ENCODE data around the gene PLEKHM2. TPM values are rescaled to one million over a fixed set of nuclear protein-coding genes. Genes with fewer than 3 reads are reported as not detected.

The PLEKHM2 gene
- total RNA-seq, 1 experiment from 2014 or later = 45.9 TPM

DNA sequence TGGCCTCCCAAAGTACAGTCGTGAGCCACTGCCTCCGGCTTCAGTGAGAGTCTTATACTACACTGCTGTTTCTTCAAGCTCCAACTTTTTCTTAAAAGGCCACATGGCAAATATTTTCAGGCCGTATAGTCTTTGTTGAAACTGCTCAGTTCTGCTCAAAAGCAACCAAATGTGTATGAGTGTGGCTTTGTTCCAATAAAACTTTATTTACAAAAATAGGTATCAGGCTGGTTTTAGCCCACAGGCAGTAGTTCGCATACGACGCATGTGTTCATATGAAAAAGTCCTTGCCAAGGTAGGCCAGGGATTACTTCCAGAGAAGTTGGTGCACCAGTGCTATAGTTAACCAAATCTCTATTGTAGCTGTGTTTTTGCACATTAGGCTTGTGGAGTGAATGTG, 6.2 kb downstream of the PLEKHM2 start:
- no peak overlapping the region for H3K23ac ChIP-seq (ENCODE audit: insufficient read length, low read depth, low read length)
- no peaks in the 10 kb centered on the region for H3K4me1 ChIP-seq (ENCODE audit: insufficient read depth, low read length)
- no peak overlapping the region for H3K27ac ChIP-seq (ENCODE audit: insufficient read length, low read depth, low read length)
- no peaks in the 10 kb centered on the region for H3K27me3 ChIP-seq (ENCODE audit: insufficient read depth, low read length)
- Mint-ChIP-seq H3K4me1 (peaks cover 7% of the 10 kb centered on the region in 2 experiments), H3K27me3 (ENCODE audit: low read depth) (no peaks in the 10 kb centered on the region), H3K27ac (no peak overlapping the region), H3K9me3 (no peaks in the 10 kb centered on the region), H3K36me3 (ENCODE audit: insufficient read depth in 1 of 3, low read depth in 3 of 3) (peaks cover 0 to 7% (median 6%) of the 10 kb centered on the region in 3 experiments; a peak in 5 of 7 replicates), H3K4me3 (no peak overlapping the region)
- no peak overlapping the region for H4K5ac ChIP-seq (ENCODE audit: insufficient read length, low read depth, low read length)
- no peak overlapping the region for H2BK120ac ChIP-seq (ENCODE audit: low read depth, low read length, poor library complexity, severe bottlenecking)
- H3K9me3 ChIP-seq (ENCODE audit: control insufficient read depth, low read depth, low read length) = no peaks in the 10 kb centered on the region
- H3K79me2 ChIP-seq (ENCODE audit: insufficient read depth, low read length) = peaks cover 4% of the 10 kb centered on the region; the same call in 1 of the 2 replicates
- H2BK20ac ChIP-seq (ENCODE audit: low read depth, low read length, poor library complexity, severe bottlenecking) = no peak overlapping the region
- DNase-seq = no peak
- H4K8ac ChIP-seq (replicated peaks; ENCODE audit: insufficient read length, low read depth, low read length) = no peak overlapping the region
- no peak overlapping the region for H2AFZ ChIP-seq (ENCODE audit: low read length)
- no peak overlapping the region for H2BK15ac ChIP-seq (ENCODE audit: low read depth, low read length)
- no peaks in the 10 kb centered on the region for H3K23me2 ChIP-seq (ENCODE audit: insufficient read length, low read depth, low read length, poor library complexity, severe bottlenecking)
- H2AK5ac ChIP-seq (ENCODE audit: insufficient read length, low read length) = no peak overlapping the region
- H4K20me1 ChIP-seq (ENCODE audit: control insufficient read depth, insufficient read depth, insufficient read length) = no peaks in the 10 kb centered on the region
- no peak overlapping the region for H2BK12ac ChIP-seq (ENCODE audit: insufficient read length, low read depth, low read length)
- H3K9ac ChIP-seq (ENCODE audit: extremely low read depth, insufficient read length, low read length) = no peak overlapping the region
- H3K18ac ChIP-seq (ENCODE audit: insufficient read length, low read depth, low read length) = no peak overlapping the region
- no peak overlapping the region for H3K14ac ChIP-seq (ENCODE audit: insufficient read depth, low read length)
- H3T11ph ChIP-seq (ENCODE audit: low read length) = no peak overlapping the region
- H4K91ac ChIP-seq (ENCODE audit: insufficient read length, low read depth, low read length) = no peak overlapping the region
- H3K79me1 ChIP-seq (ENCODE audit: insufficient read depth, low read depth, low read length, poor library complexity, severe bottlenecking) = peaks cover 7% of the 10 kb centered on the region
- WGBS (ENCODE audit: extremely low coverage, insufficient read length, low lambda C conversion rate) = no CpG with 5 or more reads among the region's 6 CpGs
- no peak overlapping the region for H3K4ac ChIP-seq (ENCODE audit: low read depth, low read length)
- H3K4me2 ChIP-seq (ENCODE audit: insufficient read depth, insufficient read length, low read length) = no peak overlapping the region
- no peak overlapping the region for H2BK5ac ChIP-seq (ENCODE audit: insufficient read length, low read length)
- TF ChIP-seq, protein P1, sequence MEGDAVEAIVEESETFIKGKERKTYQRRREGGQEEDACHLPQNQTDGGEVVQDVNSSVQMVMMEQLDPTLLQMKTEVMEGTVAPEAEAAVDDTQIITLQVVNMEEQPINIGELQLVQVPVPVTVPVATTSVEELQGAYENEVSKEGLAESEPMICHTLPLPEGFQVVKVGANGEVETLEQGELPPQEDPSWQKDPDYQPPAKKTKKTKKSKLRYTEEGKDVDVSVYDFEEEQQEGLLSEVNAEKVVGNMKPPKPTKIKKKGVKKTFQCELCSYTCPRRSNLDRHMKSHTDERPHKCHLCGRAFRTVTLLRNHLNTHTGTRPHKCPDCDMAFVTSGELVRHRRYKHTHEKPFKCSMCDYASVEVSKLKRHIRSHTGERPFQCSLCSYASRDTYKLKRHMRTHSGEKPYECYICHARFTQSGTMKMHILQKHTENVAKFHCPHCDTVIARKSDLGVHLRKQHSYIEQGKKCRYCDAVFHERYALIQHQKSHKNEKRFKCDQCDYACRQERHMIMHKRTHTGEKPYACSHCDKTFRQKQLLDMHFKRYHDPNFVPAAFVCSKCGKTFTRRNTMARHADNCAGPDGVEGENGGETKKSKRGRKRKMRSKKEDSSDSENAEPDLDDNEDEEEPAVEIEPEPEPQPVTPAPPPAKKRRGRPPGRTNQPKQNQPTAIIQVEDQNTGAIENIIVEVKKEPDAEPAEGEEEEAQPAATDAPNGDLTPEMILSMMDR (conservative IDR thresholded peaks at IDR 0.05) = no peak
- no peak overlapping the region for H3K56ac ChIP-seq (ENCODE audit: insufficient read length, low read depth, low read length)
